Neural cell (in vitro differentiated cells): ENCODE results near the gene MDM2. TPM values are rescaled to one million over a fixed set of nuclear protein-coding genes. Genes with fewer than 3 reads are reported as not detected.

Experiments used
- H2AFZ ChIP-seq: fragments of 200-600, 300-800 bp; sonication (generic), shearing (Covaris generic); 2 replicates; pipeline ENCODE4 v1.6.0; 2014; ENCODE audit warnings: low read depth, mild to moderate bottlenecking, antibody characterized with exemption, low read length, moderate library complexity
- H3F3A ChIP-seq: fragments of 200-600 bp; shearing (Covaris generic); 2 replicates; pipeline ENCODE4 v1.6.1; 2016; ENCODE audit warnings: mild to moderate bottlenecking, moderate library complexity, mixed read lengths, antibody characterized with exemption, low read length; ENCODE audit not compliant: insufficient read depth, poor library complexity, severe bottlenecking
- H3K27ac ChIP-seq: fragments of 200-600, 300-800 bp; sonication (generic), shearing (Covaris generic); 2 replicates; pipeline ENCODE4 v1.5.1; 2014; ENCODE audit warnings: mild to moderate bottlenecking, low read length, moderate library complexity
- H3K27me3 ChIP-seq: fragments of 300-800, 200-600 bp; sonication (generic), shearing (Covaris generic); 2 replicates; pipeline ENCODE4 v1.6.0; 2014; ENCODE audit warnings: mild to moderate bottlenecking, low read depth, low read length, moderate library complexity; ENCODE audit not compliant: insufficient read depth
- H3K36me3 ChIP-seq: fragments of 300-800, 200-600 bp; sonication (generic), shearing (Covaris generic); 2 replicates; pipeline ENCODE4 v1.5.1; 2014; ENCODE audit warnings: mild to moderate bottlenecking, antibody characterized with exemption, low read length, moderate library complexity; ENCODE audit not compliant: insufficient read depth
- H3K4me2 ChIP-seq: fragments of 300-800, 200-600 bp; sonication (generic), shearing (Covaris generic); 2 replicates; pipeline ENCODE4 v1.6.0; 2014; ENCODE audit warnings: mild to moderate bottlenecking, low read length
- H3K4me3 ChIP-seq: fragments of 300-800, 200-600 bp; sonication (generic), shearing (Covaris generic); 2 replicates; pipeline ENCODE4 v1.5.1; 2014; ENCODE audit warnings: mild to moderate bottlenecking, low read length, moderate library complexity
- H3K79me2 ChIP-seq: fragments of 200-600 bp; shearing (Covaris generic); replicated peaks from 2 replicates; pipeline ENCODE4 v1.6.0; 2014; ENCODE audit warnings: mild to moderate bottlenecking, low read length, moderate library complexity; ENCODE audit not compliant: insufficient read depth
- H3K9ac ChIP-seq: fragments of 300-800, 200-600 bp; sonication (generic), shearing (Covaris generic); 2 replicates; pipeline ENCODE4 v1.6.1; 2016; ENCODE audit warnings: mild to moderate bottlenecking, low read length, mixed read lengths
- H3K9me2 ChIP-seq: fragments of 200-600 bp; shearing (Covaris generic); 2 replicates; pipeline ENCODE4 v1.6.1; 2016; ENCODE audit warnings: mild to moderate bottlenecking, low read length, mixed read lengths; ENCODE audit not compliant: insufficient read depth
- H3K9me3 ChIP-seq: fragments of 200-600, 300-800 bp; sonication (generic), shearing (Covaris generic); 2 replicates; pipeline ENCODE4 v1.6.1; 2016; ENCODE audit warnings: mild to moderate bottlenecking, mixed run types, low read length, moderate library complexity, mixed read lengths
- H4K20me1 ChIP-seq: fragments of 200-600 bp; shearing (Covaris generic); 2 replicates; pipeline ENCODE4 v1.6.1; 2016; ENCODE audit warnings: mild to moderate bottlenecking, mixed run types; ENCODE audit not compliant: insufficient read depth
- EP300 ChIP-seq: fragments of 450-650 bp; conservative IDR thresholded peaks from 2 replicates; pipeline ENCODE4 v1.6.1; 2014; ENCODE audit warnings: antibody characterized with exemption, mild to moderate bottlenecking, moderate library complexity; ENCODE audit not compliant: poor library complexity, severe bottlenecking
- EZH2 ChIP-seq: fragments of 200-600, 300-800 bp; shearing (Covaris generic), sonication (generic); IDR thresholded peaks from 2 replicates; pipeline ENCODE4 v1.6.1; 2014; ENCODE audit warnings: antibody characterized with exemption, low read length, borderline replicate concordance, mild to moderate bottlenecking; ENCODE audit not compliant: insufficient read depth, poor library complexity, severe bottlenecking
- MXI1 ChIP-seq: fragments of 450-650 bp; conservative IDR thresholded peaks from 2 replicates; pipeline ENCODE4 v1.6.1; 2014; ENCODE audit warnings: antibody characterized with exemption, mild to moderate bottlenecking; ENCODE audit not compliant: poor library complexity, severe bottlenecking
- POLR2AphosphoS5 ChIP-seq: IDR thresholded peaks from 2 replicates; pipeline ENCODE4 v1.6.1; 2012
- RAD21 ChIP-seq: fragments of 450-650 bp; conservative IDR thresholded peaks from 2 replicates; pipeline ENCODE4 v1.6.1; 2014; ENCODE audit warnings: antibody characterized with exemption, mild to moderate bottlenecking, moderate library complexity
- SMC3 ChIP-seq: fragments of 450-650 bp; conservative IDR thresholded peaks from 2 replicates; pipeline ENCODE4 v1.6.1; 2014; ENCODE audit warnings: antibody characterized with exemption, mild to moderate bottlenecking, moderate library complexity; ENCODE audit not compliant: poor library complexity
- TAF1 ChIP-seq: IDR thresholded peaks from 2 replicates; pipeline ENCODE4 v1.6.1; 2012; ENCODE audit warnings: low read depth
- polyA plus RNA-seq: library from polyadenylated mRNA; depleted of rRNA; stranded (reverse); fragments of >200 nt; gene quantifications from 2 replicates; pipeline ENCODE4 v1.2.3, GENCODE V29; 2014
- TF ChIP-seq, protein P1 (sequence below): IDR thresholded peaks from 2 replicates; pipeline ENCODE4 v1.6.1; 2012; ENCODE audit warnings: borderline replicate concordance
- TF ChIP-seq, protein P2 (sequence below): fragments of 450-650 bp; IDR thresholded peaks from 2 replicates; pipeline ENCODE4 v1.5.1; 2014; ENCODE audit warnings: antibody characterized with exemption, mild to moderate bottlenecking, moderate library complexity; ENCODE audit not compliant: poor library complexity, severe bottlenecking

The MDM2 gene
- polyA plus RNA-seq, 1 donor from 2014 or later, result 37.5 TPM

DNA sequence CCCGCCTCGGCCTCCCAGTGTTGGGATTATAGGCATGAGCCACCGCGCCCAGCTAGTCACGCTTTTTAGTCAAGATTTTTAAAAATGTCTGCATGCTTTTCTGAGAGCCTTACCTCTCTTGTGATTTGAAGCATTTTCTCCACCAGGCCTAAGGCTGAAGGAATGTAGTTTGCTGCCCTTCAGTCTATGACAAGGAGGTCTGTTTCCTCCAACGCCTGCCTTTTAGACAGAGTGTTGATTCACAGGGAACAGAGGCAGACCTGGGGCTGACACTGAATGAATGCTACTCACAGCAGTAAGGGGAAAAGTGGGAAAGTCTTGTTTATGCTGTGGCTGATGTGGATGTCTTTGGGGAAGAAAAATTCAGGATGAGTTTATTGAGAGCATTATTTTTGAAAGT, 27.2 kb upstream of the MDM2 start:
- Histone ChIP-seq H3K36me3 (no peaks in the 10 kb centered on the region), H3K9me3 (no peaks in the 10 kb centered on the region), H4K20me1 (no peaks in the 10 kb centered on the region), H3K27me3 (no peaks in the 10 kb centered on the region), H3K79me2 (no peaks in the 10 kb centered on the region), H3K4me2 (no peak overlapping the region), H2AFZ (no peak overlapping the region), H3F3A (no peaks in the 10 kb centered on the region), H3K27ac (no peak overlapping the region), H3K9me2 (no peaks in the 10 kb centered on the region), H3K9ac (no peak overlapping the region), H3K4me3 (no peak overlapping the region)
- TF ChIP-seq RAD21 (no peak), POLR2AphosphoS5 (no peak), EP300 (no peak), TAF1 (no peak), MXI1 (no peak), EZH2 (no peak), SMC3 (no peak)
- TF ChIP-seq, protein P1, sequence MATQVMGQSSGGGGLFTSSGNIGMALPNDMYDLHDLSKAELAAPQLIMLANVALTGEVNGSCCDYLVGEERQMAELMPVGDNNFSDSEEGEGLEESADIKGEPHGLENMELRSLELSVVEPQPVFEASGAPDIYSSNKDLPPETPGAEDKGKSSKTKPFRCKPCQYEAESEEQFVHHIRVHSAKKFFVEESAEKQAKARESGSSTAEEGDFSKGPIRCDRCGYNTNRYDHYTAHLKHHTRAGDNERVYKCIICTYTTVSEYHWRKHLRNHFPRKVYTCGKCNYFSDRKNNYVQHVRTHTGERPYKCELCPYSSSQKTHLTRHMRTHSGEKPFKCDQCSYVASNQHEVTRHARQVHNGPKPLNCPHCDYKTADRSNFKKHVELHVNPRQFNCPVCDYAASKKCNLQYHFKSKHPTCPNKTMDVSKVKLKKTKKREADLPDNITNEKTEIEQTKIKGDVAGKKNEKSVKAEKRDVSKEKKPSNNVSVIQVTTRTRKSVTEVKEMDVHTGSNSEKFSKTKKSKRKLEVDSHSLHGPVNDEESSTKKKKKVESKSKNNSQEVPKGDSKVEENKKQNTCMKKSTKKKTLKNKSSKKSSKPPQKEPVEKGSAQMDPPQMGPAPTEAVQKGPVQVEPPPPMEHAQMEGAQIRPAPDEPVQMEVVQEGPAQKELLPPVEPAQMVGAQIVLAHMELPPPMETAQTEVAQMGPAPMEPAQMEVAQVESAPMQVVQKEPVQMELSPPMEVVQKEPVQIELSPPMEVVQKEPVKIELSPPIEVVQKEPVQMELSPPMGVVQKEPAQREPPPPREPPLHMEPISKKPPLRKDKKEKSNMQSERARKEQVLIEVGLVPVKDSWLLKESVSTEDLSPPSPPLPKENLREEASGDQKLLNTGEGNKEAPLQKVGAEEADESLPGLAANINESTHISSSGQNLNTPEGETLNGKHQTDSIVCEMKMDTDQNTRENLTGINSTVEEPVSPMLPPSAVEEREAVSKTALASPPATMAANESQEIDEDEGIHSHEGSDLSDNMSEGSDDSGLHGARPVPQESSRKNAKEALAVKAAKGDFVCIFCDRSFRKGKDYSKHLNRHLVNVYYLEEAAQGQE, result no peak
- TF ChIP-seq, protein P2, sequence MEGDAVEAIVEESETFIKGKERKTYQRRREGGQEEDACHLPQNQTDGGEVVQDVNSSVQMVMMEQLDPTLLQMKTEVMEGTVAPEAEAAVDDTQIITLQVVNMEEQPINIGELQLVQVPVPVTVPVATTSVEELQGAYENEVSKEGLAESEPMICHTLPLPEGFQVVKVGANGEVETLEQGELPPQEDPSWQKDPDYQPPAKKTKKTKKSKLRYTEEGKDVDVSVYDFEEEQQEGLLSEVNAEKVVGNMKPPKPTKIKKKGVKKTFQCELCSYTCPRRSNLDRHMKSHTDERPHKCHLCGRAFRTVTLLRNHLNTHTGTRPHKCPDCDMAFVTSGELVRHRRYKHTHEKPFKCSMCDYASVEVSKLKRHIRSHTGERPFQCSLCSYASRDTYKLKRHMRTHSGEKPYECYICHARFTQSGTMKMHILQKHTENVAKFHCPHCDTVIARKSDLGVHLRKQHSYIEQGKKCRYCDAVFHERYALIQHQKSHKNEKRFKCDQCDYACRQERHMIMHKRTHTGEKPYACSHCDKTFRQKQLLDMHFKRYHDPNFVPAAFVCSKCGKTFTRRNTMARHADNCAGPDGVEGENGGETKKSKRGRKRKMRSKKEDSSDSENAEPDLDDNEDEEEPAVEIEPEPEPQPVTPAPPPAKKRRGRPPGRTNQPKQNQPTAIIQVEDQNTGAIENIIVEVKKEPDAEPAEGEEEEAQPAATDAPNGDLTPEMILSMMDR, result no peak

DNA sequence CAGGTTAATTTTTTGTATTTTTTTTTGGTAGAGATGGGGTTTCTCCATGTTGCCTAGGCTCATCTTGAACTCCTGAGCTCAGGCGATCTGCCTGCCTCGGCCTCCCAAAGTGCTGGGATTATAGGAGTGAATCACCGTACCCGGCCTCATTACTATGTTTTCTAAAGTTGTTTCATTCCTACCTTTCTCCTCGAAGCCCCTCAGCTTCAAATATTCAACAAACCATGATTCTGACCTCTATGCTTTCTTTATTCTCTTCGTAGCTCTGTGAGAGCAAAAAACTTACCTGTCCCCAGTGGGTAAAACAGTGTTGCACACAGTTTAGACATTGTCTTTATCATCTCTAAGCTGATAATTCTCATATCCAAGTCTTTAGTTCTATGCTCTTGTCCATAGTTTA, 26.2 kb upstream of the MDM2 start:
- H3K79me2 ChIP-seq, result no peaks in the 10 kb centered on the region
- no peaks in the 10 kb centered on the region for H3K9me3 ChIP-seq
- no peaks in the 10 kb centered on the region for H3K27me3 ChIP-seq
- no peak overlapping the region for H3K27ac ChIP-seq
- H3F3A ChIP-seq, result no peaks in the 10 kb centered on the region
- no peak overlapping the region for H3K4me3 ChIP-seq
- H4K20me1 ChIP-seq, result no peaks in the 10 kb centered on the region
- H3K36me3 ChIP-seq, result no peaks in the 10 kb centered on the region
- no peak overlapping the region for H2AFZ ChIP-seq
- H3K4me2 ChIP-seq, result no peak overlapping the region
- TF ChIP-seq EZH2, result no peak
- TF ChIP-seq RAD21, result no peak
- no peak for TF ChIP-seq POLR2AphosphoS5
- no peak for TF ChIP-seq MXI1
- TF ChIP-seq EP300, result no peak
- no peak for TF ChIP-seq TAF1
- TF ChIP-seq, protein P1, result no peak
- TF ChIP-seq, protein P2, result no peak
- TF ChIP-seq SMC3, result no peak
- no peaks in the 10 kb centered on the region for H3K9me2 ChIP-seq
- no peak overlapping the region for H3K9ac ChIP-seq
